ENCODE data around the gene PRPSAP1.
"Not testable (repeated sequence)": the region's sequence is repeated elsewhere in the genome, so short reads cannot be mapped to it uniquely, and the experiment has no call there.

PRPSAP1 gene

DNA sequence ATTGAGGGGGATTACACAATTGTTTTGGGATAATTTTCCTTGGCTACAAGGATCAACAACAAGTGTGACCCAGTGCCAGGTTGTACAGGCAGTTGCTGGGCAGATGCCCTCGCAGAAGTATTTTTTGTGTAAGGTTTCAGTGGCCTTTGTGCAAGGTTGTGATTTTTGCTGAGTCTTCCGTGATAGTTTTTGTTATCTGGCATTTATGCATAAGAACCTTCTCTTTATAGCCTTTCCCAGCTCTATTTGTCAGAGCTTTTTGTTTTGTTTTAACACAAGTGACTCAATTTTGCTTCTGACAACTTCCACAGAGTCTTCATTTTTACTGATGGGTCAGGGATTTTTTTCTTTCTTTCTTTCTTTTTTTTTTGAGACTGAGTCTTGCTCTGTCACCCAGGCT is 6.7 kb upstream of the PRPSAP1 start:
- no peak for FAIRE-seq
- no peak for DNase-seq (ENCODE audit: low spot score)

DNA sequence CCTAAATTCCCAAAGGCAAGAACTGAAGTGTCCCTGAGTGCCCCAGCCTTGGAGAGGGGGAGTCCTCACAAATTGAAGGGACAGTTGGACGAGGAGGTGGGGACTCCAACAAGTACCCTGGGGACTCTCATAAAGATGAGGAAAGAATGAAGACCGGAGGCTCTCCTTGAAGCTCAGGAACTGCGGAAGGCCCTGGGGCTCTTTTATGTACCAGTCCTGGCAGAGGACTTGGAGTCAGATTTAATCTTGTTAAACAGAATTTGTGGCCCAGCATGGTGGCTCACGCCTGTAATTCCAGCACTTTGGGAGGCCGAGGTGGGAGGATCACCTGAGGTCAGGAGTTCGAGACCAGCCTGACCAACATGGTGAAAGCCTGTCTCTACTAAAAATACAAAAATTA is 6.1 kb upstream of the PRPSAP1 start:
- FAIRE-seq; DNase-seq (ENCODE audit: low spot score): not testable (repeated sequence)

DNA sequence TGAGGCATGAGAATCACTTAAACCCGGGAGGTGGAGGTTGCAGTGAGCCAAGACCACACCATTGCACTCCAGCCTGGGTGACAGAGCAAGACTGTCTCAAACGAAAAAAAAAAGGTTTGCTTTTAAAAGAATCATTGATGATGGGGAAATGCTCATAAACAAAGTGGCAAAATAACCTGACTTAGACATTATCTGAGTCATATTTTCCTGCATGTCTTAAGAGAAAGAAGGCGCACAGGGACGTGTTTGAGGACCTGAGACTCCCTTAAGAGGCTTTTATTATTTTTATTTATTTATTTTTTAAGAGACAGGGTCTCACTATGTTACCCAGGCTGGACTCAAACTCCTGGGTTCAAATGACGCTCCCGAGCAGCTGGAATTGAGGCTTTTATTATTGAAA is 5.7 kb upstream of the PRPSAP1 start:
- DNase-seq (ENCODE audit: low spot score) (no peak), FAIRE-seq (no peak)

DNA sequence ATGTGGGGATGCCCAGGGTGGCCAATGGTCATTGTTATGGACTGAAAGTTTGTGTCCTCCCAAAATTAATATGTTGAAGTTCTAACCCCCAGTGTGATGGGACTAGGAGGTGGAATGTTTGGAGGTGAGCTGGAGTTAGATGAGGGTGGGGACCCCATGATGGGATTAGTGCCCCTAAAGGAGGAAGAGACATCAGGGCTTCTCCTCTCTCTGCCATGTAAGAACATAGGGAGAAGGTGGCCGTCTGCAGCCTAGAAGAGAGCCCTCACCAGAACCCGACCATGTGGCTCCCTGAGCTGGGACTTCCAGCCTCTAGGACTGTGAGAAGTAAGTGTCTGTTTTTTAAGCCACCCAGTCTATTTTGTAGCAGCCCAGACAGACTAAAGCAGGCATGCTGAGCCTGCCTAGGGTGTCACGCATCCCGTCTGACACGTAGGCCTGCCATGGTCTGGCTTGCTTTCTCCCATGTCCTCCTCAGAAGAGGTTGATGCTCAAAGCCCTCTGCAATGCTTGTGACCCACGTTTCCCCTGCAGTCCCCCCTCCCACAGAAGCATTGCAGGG is 4.0 kb upstream of the PRPSAP1 start:
- no peak for DNase-seq (ENCODE audit: low spot score)
- no peak for FAIRE-seq

DNA sequence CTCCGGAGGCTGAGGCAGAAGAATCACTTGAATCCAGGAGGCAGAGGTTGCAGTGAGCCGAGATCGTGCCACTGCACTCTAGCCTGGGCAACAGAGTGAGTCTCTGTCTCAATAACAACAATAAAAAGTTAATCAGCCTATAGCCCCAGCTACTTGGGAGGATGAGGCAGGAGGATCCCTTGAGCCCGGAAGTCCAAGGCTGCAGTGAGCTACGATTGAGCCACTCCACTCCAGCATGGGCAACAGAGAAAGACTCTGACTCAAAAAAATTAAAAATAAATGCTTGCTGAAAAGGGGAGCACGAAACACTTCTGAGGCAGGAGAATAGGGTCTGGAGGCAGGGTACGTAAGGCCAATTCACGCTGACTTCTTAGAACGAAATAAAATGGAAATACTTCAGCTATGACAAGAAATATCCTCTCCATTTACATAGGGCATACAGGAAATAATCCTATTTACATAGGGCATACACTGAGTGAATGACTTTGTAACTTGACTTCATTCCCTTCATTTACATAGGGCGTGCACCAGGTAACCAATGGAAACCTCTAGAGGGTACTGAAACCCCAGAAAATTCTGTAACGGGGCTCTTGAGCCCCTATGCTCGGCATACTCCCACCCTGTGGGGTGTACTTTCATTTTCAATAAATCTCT is 3.2 kb upstream of the PRPSAP1 start:
- FAIRE-seq, result no peak
- DNase-seq (ENCODE audit: low spot score), result no peak

DNA sequence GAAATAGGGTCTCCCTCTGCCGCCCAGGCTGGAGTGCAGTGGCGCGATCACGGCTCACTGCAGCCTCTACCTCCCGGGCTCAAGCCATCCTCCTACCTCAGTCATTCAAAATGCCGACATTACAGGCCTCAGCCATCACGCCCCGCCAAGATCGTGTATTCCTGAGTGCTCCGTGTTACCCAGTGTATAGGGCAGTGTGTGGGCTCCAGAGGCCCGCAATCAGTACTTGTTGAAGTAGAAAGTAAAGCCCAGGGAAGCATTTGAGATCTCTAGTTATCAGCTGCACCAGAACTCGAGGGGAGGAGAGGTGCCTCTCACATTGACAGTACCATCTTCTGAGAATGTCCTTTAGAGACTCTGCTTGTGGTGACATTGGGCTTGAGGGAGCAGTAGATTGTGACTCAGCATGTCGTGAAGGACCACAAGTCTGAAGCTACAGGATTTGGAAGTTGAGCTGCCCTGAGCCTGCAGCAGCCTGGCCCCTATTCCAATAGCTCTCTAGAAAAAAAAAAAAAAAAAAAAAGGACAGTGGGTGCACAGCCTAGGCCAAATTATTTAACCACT is 1.1 kb upstream of the PRPSAP1 start:
- FAIRE-seq, result no peak
- DNase-seq (ENCODE audit: low spot score), result no peak

DNA sequence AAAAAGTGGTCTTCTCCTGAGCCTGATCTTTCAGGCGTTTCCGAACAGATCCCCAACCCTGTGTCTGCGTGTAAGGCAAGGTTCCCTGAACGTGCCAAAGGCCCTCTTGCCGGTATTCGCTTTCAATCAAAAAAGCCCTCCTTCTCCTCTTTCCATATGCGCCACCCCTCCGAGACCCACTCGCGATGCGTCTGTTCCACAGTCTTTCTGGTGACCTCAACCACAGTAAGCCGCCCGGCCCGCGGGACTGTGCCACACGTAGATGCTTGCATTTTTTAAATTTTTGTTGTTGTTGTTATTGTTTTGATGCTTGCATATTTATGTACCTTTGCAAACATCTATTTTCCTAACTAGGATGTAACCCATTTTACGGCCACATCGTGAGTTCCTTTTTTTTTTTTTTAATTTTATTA is 607 bp upstream of the PRPSAP1 start:
- DNase-seq (ENCODE audit: low spot score), result no peak
- no peak for FAIRE-seq

DNA sequence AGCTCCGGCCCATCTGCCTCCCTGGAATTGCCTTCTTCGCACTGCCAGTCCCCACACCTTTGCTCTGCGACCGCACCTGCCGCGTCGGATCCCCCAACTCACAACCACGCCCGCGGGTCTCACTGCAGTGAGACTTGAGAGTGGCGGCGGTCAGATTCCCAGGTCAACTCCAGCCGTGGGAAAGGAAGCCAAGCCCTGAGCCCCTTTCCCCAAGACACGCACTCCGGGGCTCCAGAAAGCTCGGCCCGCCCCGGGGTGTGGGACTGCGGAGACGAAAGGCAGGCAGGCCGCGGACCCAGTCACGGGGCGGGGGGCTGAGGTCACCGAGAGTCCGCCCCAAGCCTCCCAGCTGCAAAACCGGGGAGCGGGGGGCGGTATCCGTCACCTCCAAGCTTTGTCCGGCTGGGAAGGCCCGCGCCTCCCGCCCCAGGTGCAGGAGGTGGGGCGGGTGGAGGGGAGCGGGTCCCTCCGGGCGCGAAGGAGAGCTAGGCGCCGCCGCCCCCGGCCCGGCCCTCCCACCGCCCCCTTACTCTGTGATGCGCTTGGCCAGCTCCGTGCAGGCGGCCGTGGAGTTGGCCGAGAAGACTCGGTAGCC is 615 bp downstream of the PRPSAP1 start:
- FAIRE-seq (no peak), DNase-seq (ENCODE audit: low spot score) (no peak)

DNA sequence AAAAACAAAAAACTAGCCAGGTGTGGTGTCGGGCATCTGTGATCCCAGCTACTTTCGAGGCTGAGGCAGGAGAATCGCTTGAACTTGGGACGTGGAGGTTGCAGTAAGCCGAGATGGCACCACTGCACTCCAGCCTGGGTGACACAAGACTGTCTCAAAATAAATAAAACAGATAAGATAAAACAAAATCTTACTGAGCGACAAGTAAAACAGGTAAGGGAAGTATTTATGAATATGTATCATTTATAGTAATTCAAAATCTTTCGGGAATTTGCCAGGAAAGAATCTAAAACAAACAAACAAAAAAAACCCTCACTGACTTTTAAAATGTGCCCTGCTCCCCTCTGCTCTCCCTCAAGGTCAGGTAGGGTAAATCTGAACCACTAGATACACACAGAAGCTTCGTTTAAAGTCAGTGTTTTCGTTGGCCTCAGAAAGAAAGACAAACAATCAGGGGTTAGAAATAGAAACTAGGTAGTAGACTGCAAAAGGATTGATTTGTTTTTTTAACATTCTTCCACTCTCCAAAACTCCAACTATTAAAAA is 2.1 kb downstream of the PRPSAP1 start:
- FAIRE-seq (no peak), DNase-seq (ENCODE audit: low spot score) (no peak)

DNA sequence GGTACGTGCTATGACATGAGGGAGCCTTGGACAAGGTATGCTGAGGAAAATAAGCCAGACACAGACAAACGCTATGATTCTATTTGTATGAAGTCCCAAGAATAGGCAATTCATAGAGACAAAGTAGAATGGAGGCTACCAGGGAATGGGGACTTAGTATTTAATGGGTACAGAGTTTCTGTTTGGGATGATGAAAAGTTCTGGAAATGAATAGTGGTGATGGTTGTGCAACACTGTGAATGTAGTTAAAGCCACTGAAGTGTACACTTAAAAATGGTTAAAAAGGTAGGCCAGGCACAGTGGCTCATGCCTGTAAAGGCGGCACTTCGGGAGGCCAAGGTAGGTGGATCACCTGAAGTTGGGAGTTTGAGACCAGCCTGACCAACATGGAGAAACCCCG is 3.3 kb downstream of the PRPSAP1 start:
- DNase-seq (ENCODE audit: low spot score), result no peak

DNA sequence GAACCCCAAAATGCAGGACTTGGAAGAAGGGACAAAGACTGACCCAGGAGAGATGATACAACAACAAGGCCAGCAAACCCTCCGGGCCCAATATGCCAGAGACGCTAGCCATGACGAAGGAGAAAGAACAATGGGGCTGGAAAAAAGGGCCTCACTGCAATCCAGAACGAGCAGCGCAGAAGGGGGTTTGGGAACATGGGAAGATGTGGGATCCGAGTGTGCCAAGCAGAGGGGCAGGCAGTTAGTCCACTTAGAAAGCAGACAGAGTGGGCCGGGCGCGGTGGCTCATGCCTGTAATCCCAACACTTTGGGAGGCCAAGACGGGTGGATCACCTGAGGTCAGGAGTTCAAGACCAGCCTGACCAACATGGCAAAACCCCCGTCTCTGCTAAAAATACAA is 6.8 kb downstream of the PRPSAP1 start:
- not testable (repeated sequence) for DNase-seq (ENCODE audit: low spot score); FAIRE-seq

More for the DNA sequence above, 3.3 kb downstream of the PRPSAP1 start:
- no peak for FAIRE-seq

DNA sequence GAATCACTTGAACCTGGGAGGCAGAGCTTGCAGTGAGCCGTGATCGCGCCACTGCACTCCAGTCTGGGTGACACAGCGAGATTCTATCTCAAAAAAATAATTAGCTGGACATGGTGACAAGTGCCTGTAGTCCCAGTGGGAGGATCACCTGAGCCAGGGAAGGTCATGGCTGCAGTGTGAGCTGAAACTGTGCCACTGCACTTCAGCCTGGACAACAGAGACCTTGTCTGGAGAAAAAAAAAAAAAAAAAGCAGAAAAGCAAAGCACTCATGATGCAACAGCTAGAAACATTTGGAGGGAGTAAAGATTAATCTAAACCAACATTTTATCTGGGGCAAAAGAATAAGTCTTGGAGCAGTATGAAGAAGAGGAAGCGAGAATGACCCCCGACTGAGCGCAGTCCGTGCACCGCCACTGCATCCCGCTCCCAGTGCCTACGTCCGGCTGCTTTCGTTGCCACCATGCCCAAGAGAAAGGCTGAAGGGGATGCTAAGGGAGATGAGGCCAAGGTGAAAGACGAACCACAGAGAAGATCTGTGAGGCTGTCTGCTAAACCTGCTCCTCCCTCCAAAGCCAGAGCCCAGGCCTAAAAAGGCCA is 8.2 kb downstream of the PRPSAP1 start:
- no peak for FAIRE-seq
- DNase-seq (ENCODE audit: low spot score), result no peak

DNA sequence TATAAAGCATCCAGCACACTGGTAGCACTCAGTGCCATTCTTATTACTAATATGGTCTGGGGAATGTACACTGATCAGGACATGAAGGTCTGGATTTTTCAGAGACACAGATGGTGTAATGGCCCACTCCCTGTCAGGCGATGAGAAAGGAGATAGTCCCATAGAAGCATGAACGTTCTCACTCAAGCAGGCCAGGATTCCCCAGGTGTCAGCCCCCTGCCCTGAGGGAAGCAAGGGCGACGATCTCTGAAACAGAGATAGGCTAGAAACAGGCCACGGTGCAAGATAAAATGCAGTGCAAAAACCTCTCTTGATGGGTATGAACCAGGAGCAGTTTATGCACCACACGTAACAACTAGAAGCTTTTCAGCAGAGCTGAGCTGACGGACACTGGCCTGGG is 10.6 kb downstream of the PRPSAP1 start:
- no peak for DNase-seq (ENCODE audit: low spot score)
- no peak for FAIRE-seq

DNA sequence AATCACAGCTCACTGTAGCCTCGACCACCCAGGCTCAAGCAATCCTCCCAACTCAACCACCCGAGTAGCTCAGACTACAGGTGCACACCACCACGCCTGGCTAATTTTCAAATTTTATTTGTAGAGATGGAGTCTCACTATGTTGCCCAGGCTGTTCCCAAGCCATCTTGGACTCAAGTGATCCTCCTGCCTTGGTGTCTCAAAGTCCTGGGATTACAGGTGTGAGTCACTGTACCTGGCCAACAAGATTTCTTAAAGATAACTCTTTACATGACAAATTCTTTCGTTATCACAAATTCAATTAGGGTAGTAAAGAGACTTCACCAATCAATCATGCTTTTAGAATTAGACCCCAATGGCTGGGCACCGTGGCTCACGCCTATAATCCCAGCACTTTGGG is 12.4 kb downstream of the PRPSAP1 start:
- DNase-seq (ENCODE audit: low spot score) (no peak), FAIRE-seq (no peak)

DNA sequence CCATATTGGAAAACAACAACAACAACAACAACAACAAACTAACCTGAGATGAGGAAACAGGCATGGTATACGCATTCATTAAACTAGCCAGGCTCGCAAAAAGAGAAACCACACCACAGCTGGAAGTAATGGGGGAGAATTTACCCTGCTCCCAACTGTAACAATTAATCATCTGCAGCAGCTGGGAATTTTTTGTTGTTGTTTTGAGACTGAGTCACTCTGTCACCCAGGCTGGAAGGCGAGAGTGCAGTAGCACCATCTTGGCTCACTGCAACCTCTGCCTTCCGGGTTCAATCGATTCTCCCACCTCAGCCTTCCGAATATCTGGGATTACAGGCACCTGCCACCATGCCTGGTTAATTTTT is 16.3 kb downstream of the PRPSAP1 start:
- FAIRE-seq (peak; percentile 32), DNase-seq (ENCODE audit: low spot score) (no peak)

DNA sequence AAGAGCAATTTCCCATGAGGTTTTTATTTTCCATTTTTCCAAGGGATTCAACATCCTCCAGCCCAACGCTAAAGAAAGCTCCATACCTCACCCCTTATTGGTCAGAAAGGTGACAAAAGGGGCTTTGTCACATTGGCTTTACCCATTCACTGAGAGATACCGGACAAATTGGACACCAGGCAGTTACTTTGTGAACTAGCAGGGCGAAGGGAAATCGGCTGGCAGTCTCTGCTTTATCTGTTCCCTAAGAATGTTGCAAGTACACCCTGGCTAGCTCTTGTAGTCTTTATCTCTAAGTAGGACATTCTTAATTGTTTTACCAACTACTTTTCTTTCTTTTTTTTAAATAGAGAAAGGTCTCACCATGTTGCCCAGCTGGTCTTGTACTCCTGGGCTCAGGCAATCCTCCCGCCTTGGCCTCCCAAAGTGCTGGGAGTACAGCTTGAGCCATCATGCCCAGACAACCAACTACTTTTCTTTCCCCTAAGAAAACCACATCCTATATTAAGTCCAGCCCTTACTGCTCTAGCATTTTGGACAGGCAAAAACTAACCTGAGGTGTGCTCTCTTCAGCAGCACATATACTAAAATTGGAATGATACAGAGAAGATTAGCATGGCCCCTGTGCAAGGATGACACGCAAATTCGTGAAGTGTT is 16.8 kb downstream of the PRPSAP1 start:
- DNase-seq (ENCODE audit: low spot score) (no peak), FAIRE-seq (no peak)

DNA sequence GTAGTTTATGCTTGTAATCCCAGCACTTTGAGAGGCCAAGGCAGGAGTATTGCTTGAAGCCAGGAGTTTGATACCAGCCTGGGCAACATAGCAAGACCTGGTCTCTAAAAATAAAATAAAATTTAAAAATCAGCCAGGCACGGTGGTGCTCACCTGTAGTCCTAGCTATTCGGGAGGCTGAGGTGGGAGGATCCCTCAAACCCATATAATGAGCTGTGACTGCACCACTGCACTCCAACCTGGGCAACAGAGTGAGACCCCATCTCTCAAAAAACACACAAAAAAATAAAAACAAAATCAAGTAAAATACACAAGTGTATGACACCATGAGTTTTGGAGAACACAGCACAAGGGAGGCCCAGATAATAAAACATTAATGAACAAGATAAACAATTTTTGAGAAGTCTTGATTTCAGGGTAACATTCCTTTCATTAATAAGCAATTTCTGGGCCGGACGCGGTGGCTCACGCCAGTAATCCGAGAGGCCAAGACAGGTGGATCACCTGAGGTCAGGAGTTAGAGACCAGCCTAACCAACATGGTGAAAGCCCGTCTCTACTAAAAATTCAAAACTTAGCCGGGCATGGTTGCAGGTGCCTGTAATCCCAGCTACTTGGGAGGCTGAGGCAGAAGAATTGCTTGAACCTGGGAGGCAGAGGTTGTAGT is 17.9 kb downstream of the PRPSAP1 start:
- DNase-seq (ENCODE audit: low spot score) (no peak), FAIRE-seq (no peak)

DNA sequence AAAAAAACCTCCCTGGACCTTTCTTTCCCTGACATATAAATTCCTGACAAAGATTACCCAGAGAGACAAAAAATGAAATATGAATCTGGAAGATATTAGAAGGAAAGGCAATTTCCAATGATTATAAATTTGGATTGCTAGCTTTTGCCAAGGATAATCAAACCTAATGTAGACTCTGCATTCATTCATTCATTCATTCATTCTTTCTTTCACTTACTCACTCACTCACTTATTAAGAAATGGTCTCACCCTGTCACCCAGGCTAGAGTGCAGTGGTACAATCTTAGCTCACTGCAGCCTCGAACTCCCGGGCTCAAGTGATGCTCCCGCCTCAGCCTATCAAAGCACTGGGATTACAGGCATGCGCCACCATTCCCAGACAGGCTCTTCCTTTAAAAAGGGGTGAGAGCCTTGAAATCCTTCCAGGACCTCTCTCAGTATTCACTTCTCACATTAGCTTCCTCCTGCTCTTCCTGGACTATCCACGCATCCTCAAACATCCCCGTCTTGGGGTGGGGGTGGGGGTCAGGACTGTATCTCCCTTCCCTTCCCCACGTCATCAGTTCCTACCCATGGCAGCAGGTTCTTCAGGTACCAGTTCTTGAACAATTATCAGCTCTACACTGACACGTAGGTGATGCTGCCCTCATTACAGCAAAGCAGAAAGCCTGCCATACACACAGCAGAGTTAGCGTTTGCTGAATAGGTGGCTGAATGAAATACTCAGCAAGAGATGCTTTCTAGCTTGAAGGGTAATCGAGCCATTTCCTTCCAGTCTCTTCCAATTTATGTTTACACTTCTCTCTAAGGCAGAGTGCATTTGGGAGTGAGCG is 19.8 kb downstream of the PRPSAP1 start:
- no peak for FAIRE-seq
- DNase-seq (ENCODE audit: low spot score), result no peak

DNA sequence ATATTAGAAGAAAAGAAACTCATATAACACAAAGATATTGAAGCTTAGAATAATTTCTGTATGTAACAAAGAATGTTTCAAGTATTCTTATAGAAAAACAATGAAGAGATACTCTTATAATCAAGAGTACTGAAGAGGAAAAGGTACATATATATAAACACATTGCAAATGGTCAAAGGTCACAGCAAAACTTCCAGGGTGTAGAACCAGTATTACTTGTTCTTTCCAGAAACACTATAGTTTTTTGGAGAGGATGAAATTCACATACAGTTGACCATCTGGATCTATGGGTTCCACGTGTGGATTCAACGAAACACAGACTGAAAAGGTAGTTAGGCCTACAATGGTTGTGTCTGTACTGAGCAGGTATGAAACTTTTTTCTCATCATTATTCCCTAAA is 22.6 kb downstream of the PRPSAP1 start:
- FAIRE-seq (no peak), DNase-seq (ENCODE audit: low spot score) (no peak)

DNA sequence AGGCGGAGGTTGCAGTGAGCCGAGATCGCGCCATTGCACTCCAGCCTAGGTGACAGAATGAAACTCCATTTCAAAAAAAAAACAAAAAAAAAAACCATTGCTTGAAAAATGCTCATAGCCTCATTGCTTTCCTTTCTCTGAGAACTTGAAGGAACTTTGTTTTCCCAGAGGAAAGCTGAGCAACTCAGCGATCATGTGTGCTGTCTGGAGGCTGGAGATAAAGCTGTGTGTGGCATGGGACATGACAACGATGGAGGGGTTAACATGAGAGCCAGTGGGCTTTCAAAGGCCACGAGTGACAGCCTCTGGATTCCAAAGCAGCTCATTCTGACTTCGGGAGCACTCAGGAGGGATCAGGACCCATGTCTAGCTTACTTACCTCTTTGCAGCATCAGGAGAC is 24.1 kb downstream of the PRPSAP1 start:
- FAIRE-seq (no peak), DNase-seq (ENCODE audit: low spot score) (no peak)

Measured in urothelium cell line (cell line).